HuH-7.5 (cell line): ENCODE data around the gene AK2.
"Not testable (repeated sequence)": the region's sequence is repeated elsewhere in the genome, so short reads cannot be mapped to it uniquely, and the experiment has no call there.

Source experiments
- DNase-seq: peaks from one replicate; pipeline ENCODE4 v3.0.0; 2011; ENCODE audit warnings: low spot score

The AK2 gene

GRCh38 chr1:33036526-33037503, at the start of gene AK2:
Gene AK2, minus strand, starts transcription at chr1:33036883. Its CDS starts 55 bp downstream, at chr1:33036828.
- DNase-seq = peak; percentile 95

- DNase-seq = peak; percentile 32
These were observed 49.7 kb upstream of the AK2 start for GRCh38 chr1:33086384-33086850.

- no peak for DNase-seq
These were observed 48.6 kb upstream of the AK2 start for GRCh38 chr1:33085332-33085731.

- no peak for DNase-seq
These were observed 46.0 kb upstream of the AK2 start for GRCh38 chr1:33082575-33083108.

GRCh38 chr1:33081554-33082305, 45.0 kb upstream of the AK2 start:
- no peak for DNase-seq

- peak; percentile 82 for DNase-seq
These were observed 44.3 kb upstream of the AK2 start, which contains the start of gene AZIN2 for GRCh38 chr1:33080885-33081553. Gene AZIN2, plus strand, starts transcription at chr1:33081153. Its CDS starts 1,097 bp downstream, at chr1:33082250.

- no peak for DNase-seq
These were observed 43.7 kb upstream of the AK2 start for GRCh38 chr1:33080373-33080772.

GRCh38 chr1:33078030-33078591, 41.4 kb upstream of the AK2 start:
- DNase-seq = no peak

- DNase-seq = no peak
These were observed 37.7 kb upstream of the AK2 start for GRCh38 chr1:33074193-33074945.

GRCh38 chr1:33072707-33073106, 36.0 kb upstream of the AK2 start:
- no peak for DNase-seq

- no peak for DNase-seq
These were observed 33.9 kb upstream of the AK2 start for GRCh38 chr1:33070628-33071027.

- not testable (repeated sequence) for DNase-seq
These were observed 31.4 kb upstream of the AK2 start for GRCh38 chr1:33068108-33068507.

GRCh38 chr1:33066477-33066876, 29.8 kb upstream of the AK2 start:
- not testable (repeated sequence) for DNase-seq

- no peak for DNase-seq
These were observed 28.6 kb upstream of the AK2 start for GRCh38 chr1:33065301-33065700.

GRCh38 chr1:33064284-33064683, 27.6 kb upstream of the AK2 start:
- not testable (repeated sequence) for DNase-seq

- DNase-seq = no peak
These were observed 25.2 kb upstream of the AK2 start for GRCh38 chr1:33061834-33062233.

GRCh38 chr1:33060579-33061083, 23.9 kb upstream of the AK2 start:
- no peak for DNase-seq

- DNase-seq = no peak
These were observed 20.4 kb upstream of the AK2 start for GRCh38 chr1:33057095-33057494.

GRCh38 chr1:33056426-33056825, 19.7 kb upstream of the AK2 start:
- no peak for DNase-seq

- DNase-seq = peak; percentile 68
These were observed 18.7 kb upstream of the AK2 start for GRCh38 chr1:33055210-33056008.
